ENCODE measurements around the gene CYP2W1.
"Not testable (repeated sequence)": the region's sequence is repeated elsewhere in the genome, so short reads cannot be mapped to it uniquely, and the experiment has no call there.

Gene CYP2W1

DNA sequence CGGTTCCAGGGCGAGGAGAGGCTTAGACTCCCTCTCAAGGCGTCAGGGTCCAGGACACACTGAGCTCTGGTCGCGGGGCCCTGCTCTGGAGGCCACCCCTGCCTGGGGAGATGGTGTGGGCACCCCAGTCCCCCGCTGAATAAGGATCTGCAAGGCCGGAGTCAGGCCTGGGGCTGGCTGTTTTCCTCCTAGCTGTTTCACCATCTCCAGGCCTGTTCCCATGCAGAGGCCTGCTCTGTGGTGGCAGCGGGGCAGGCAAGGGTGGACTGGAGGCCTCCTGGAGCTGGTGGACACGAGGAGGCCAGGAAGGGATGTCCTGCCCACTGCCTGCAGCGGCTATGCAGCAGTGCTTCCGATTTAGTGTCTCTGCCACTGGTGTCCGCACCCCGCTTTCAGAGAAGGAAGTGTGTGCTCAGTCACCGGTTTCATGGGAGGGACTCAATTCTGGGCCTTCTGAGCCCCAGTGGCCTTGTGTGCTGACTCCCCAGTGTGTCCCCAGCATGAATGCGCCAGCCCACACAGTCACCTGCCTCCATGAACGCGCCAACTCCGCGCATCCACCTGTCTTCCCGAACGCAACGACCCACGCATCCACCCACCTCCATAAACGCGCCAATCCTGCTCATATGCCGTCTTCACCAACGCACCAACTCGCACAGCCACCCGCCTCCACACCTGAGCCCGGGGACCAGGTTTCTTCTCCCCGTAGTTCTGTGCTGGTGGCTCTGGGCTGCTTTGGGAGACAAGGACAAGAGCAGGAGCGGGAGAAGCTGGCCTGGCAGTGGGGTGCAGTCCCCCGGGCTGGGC is 46.9 kb downstream of the CYP2W1 start:
- DNase-seq (ENCODE audit: low spot score) = no peak

DNA sequence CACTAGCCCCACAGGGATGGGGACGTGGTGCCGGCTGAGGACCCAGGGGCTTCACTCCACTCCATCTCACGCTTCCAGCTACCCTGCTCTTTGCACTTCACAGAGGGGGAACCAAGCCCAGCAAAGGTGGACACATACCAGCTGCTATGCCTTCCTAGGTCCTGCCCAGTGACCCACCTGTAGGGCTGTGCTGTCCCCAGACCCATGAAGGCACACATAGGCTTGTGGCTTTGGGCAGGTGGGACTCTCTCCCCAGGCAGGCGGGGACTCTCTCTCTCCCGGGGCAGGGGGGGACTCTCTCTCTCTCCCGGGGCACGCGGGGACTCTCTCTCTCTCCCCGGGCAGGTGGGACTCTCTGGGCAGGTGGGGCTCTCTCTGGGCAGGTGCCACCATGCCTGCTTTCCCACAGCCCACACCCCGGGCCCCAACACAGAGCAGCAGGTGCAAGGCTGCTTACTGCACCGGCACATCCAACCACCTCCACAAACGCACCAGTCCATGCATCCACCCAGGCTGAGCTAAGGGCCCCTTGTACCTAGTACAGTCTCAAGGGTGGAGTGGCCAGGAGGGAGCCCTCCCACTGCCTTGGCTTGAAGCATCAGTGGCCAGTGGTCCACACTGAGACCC is 47.6 kb downstream of the CYP2W1 start:
- no peak for DNase-seq (ENCODE audit: low spot score)

DNA sequence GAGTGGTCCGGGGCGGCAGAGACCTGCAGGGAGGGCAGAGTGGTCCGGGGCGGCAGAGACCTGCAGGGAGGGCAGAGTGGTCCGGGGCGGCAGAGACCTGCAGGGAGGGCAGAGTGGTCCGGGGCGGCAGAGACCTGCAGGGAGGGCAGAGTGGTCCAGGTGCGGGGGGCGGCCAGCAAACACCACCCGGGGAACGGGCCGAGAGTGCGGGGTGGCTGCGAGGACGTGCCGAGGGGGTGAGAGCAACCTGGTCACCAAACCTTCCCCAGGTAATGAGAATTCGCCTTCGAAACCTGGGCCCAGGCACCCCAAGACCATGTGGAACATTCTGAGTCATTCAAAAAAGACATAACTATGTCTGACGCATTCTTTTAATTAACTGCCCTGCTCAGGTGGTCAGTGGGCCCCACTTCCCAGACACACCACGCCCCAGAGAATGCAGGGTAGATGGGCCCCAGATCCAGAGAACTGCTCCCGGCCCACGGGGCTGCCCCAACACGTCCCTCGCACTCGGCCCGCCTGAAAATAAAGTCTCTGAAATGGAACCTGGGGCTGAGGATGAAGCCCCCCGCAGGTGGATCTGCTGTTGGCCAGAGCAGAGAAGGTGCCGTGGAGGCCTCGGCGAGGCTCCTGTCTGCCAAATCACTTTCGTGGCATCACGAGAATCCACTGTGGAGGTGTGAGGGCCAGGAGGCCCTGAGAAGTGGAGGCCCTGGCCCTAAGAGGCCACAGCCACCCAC is 48.9 kb downstream of the CYP2W1 start:
- no peak for DNase-seq (ENCODE audit: low spot score)

DNA sequence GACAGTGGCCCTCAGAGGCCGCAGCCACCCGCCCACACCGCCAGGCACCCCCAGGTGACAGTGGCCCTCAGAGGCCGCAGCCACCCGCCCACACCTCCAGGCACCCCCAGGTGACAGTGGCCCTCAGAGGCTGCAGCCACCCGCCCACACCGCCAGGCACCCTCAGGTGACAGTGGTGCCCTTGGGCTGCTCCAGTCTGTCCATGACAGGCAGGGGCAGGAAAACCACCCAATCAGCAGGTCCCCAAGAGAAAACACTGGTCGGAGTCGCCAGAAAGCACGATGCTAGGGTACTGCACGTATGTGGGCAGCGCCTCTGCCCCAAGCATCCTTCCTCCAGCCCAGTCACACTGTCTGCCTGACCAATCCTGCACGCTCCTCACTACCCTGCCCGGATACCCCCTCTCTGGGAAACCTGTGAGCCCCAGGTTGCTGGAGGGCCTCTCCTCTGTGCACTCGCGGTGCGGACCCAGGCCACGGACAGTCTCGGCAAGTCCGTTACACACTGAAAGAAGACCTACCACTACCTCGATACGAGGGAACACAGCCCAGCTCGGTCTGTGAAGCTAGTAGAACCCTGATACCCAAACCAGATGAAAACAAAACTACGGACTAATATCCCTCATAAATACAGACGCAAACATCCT is 49.7 kb downstream of the CYP2W1 start:
- DNase-seq (ENCODE audit: low spot score) = no peak

DNA sequence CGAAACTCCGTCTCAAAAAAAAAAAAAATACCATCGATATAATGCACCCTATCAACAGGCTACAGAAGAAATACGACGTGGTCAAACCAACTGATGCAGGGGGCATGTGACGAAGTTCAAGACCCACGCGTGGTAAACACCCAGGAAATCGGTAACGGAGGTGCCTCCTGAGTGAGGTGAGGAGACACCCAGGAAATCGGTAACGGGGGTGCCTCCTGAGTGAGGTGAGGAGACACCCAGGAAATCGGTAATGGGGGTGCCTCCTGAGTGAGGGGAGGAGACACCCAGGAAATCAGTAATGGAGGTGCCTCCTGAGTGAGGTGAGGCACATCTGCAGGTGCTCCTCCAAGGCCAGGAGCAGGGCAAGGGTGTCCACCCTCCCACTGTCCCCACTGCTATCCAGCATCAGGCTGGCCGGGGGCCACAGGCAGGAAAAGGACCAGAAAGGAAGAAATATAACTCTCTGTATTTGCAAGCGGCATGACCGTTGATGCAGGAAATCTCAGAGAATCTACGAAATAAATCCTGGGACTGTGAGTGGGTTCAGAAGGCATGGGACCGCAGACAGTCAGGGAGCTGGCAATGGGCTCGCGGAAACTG is 50.7 kb downstream of the CYP2W1 start:
- no peak for DNase-seq (ENCODE audit: low spot score)

DNA sequence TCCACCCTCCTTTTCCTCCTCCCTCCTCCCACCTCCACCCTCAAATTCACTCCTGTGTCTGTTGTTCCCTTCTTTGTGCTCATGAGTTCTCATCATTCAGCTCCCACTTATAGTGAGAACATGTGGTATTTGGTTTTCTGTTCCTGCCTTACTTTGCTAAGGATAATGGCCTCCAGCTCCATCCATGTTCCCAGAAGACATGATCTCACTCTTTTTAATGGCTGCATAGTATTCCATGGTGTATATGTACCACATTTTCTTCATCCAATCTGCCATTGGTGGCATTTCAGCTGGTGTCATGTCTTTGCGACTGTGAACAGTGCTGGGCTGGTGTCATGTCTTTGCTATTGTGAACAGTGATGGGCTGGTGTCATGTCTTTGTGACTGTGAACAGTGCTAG is 51.8 kb downstream of the CYP2W1 start:
- not testable (repeated sequence) for DNase-seq (ENCODE audit: low spot score)

DNA sequence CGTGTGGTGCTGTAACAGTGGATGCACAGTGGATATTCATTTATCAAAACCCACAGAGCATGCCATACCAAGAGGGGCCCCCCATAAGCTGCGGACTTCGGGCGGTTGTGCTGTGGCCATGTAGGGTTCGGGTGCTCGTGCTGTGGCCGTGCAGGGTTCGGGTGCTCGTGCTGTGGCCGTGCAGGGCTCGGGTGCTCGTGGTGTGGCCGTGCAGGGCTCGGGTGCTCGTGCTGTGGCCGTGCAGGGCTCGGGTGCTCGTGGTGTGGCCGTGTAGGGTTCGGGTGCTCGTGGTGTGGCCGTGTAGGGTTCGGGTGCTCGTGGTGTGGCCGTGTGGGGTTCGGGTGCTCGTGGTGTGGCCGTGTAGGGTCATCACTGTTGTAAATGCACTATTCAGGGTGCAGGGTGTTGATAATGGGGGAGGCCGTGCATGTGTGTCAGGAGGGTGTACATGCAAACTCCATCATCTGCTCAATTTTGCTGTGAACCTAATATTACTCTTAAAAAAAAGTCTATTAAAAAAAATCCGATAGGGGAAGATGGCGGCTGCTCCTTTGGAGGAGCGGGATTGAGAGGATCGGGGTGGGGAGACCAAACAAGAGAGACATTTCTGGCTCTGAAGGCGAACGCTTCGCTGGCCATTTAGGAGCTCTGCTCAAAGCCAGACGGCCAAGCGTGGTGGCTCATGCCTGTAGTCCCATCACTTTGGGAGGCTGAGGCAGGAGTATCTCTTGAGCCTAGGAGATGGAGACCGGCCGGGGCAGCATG is 53.4 kb downstream of the CYP2W1 start:
- DNase-seq (ENCODE audit: low spot score) = not testable (repeated sequence)
